HK-2 (cell line): ENCODE measurements around the gene TIMM8B.
"Not testable (repeated sequence)": the region's sequence is repeated elsewhere in the genome, so short reads cannot be mapped to it uniquely, and the experiment has no call there.

Experiments
- DNase-seq: peaks from one replicate; pipeline ENCODE4 v3.0.0-alpha.2; 2018; ENCODE audit not compliant: unreplicated experiment

Gene TIMM8B

GRCh38 chr11:112086422-112087191 lies at the start of gene TIMM8B, which contains the start of gene SDHD:
Gene TIMM8B, minus strand, starts transcription at chr11:112086756. Its CDS starts 33 bp downstream, at chr11:112086723.
Gene SDHD, plus strand, starts transcription at chr11:112086873. Its CDS starts 35 bp downstream, at chr11:112086908.
- peak; percentile 91 for DNase-seq

GRCh38 chr11:112134473-112134872 lies 47.9 kb upstream of the TIMM8B start:
- no peak for DNase-seq

- DNase-seq = no peak
These were observed 46.2 kb upstream of the TIMM8B start for GRCh38 chr11:112132737-112133136.

GRCh38 chr11:112129656-112130055 lies 43.1 kb upstream of the TIMM8B start:
- no peak for DNase-seq

GRCh38 chr11:112128483-112129121 lies 42.0 kb upstream of the TIMM8B start:
- peak; percentile 41 for DNase-seq

GRCh38 chr11:112127056-112127455 lies 40.5 kb upstream of the TIMM8B start:
- no peak for DNase-seq

- no peak for DNase-seq
These were observed 36.6 kb upstream of the TIMM8B start for GRCh38 chr11:112123129-112123528.

- no peak for DNase-seq
These were observed 35.5 kb upstream of the TIMM8B start for GRCh38 chr11:112121981-112122615.

GRCh38 chr11:112118176-112118575 lies 31.6 kb upstream of the TIMM8B start:
- no peak for DNase-seq

GRCh38 chr11:112115386-112115785 lies 28.8 kb upstream of the TIMM8B start:
- DNase-seq = no peak

- DNase-seq = no peak
These were observed 27.9 kb upstream of the TIMM8B start for GRCh38 chr11:112114460-112114859.

- no peak for DNase-seq
These were observed 27.2 kb upstream of the TIMM8B start for GRCh38 chr11:112113539-112114457.

- peak; percentile 11 for DNase-seq
These were observed 19.5 kb upstream of the TIMM8B start for GRCh38 chr11:112106070-112106469.

- DNase-seq = no peak
These were observed 16.9 kb upstream of the TIMM8B start for GRCh38 chr11:112103446-112103845.

- DNase-seq = no peak
These were observed 13.9 kb upstream of the TIMM8B start for GRCh38 chr11:112100462-112100861.

GRCh38 chr11:112097734-112098528 lies 11.4 kb upstream of the TIMM8B start:
- no peak for DNase-seq

GRCh38 chr11:112096194-112096593 lies 9.6 kb upstream of the TIMM8B start:
- DNase-seq = no peak

GRCh38 chr11:112095302-112095701 lies 8.7 kb upstream of the TIMM8B start:
- DNase-seq = not testable (repeated sequence)

- no peak for DNase-seq
These were observed 656 bp upstream of the TIMM8B start for GRCh38 chr11:112087212-112087611.

GRCh38 chr11:112085822-112086421 lies 634 bp downstream of the TIMM8B start:
- DNase-seq = peak; percentile 30
